C4-2B (cell line): ENCODE measurements around the gene MLXIPL.

ENCODE experiments used
- CTCF ChIP-seq: fragments of 450-650 bp; conservative IDR thresholded peaks from 2 replicates; pipeline ENCODE4 v1.5.1; 2017; ENCODE audit warnings: mild to moderate bottlenecking
- ZFX ChIP-seq: fragments of 450-650 bp; IDR thresholded peaks from 2 replicates; pipeline ENCODE4 v1.6.1; 2017

- no peak for TF ChIP-seq CTCF
- no peak for TF ChIP-seq ZFX
Observed at GRCh38 chr7:73613954-73614735, 10.2 kb downstream of the MLXIPL start.
